Left lung (tissue), 10 donors: ENCODE results near the gene RSRP1. TPM values are rescaled to one million over a fixed set of nuclear protein-coding genes. Genes with fewer than 3 reads are reported as not detected.

ENCODE experiments used
- ATAC-seq: fragments of 200-7000 bp; cut with Tn5 transposase; one replicate; pipeline ENCODE4 v1.9.1; 2020; ENCODE audit warnings: moderate library complexity
- DNase-seq, 4 donors: peaks; one replicate each; pipeline ENCODE4 v3.0.0-alpha.2; 2013 to 2020
- H3K27ac ChIP-seq, 2 donors: fragments of 200-600 bp; sonication (generic) in 1 of 2; one replicate each; pipeline versions ENCODE4 v1.5.0 to v1.8.0; 2020 to 2021
- H3K27me3 ChIP-seq, 2 donors: fragments of 200-600 bp; sonication (generic) in 1 of 2; one replicate each; pipeline versions ENCODE4 v1.5.0 to v1.8.0; 2020 to 2021
- H3K36me3 ChIP-seq, 2 donors: fragments of 200-600 bp; sonication (generic) in 1 of 2; one replicate each; pipeline versions ENCODE4 v1.5.0 to v1.8.0; 2020 to 2021
- H3K4me1 ChIP-seq, 2 donors: fragments of 200-600 bp; one replicate each; pipeline ENCODE4 v1.8.0; 2021
- H3K4me3 ChIP-seq, 2 donors: fragments of 200-600 bp; sonication (generic) in 1 of 2; one replicate each; pipeline versions ENCODE4 v1.5.0 to v1.8.0; 2020 to 2021; ENCODE audit warnings: mild to moderate bottlenecking in 1 of 2
- H3K9me3 ChIP-seq, 2 donors: fragments of 200-600 bp; sonication (generic) in 1 of 2; one replicate each; pipeline versions ENCODE4 v1.5.0 to v1.8.0; 2020 to 2021
- intact Hi-C, 2 donors: fragments of 100-400 bp; cut with DNase I; formaldehyde crosslinking; loops; one replicate each; pipeline versions ENCODE4 v1.11.2 to v1.14.2; 2022
- polyA plus RNA-seq, 6 donors: library from polyadenylated mRNA; unstranded; fragments of 120-200 nt; gene quantifications; one replicate each; pipeline ENCODE4 v1.2.1, GENCODE V29; 2013; ENCODE audit not compliant: insufficient read length in 6 of 6
- total RNA-seq, 2 donors: library from RNA; stranded (reverse); fragmentation: NEBNext Ultra II Directional; extraction: Animal tissue kit (Norgen Biotek cat#: 25700); gene quantifications; one replicate each; pipeline ENCODE4 v1.2.1, GENCODE V29; 2021
- TF ChIP-seq, protein P1 (sequence below), 2 donors: fragments of 200-600 bp; sonication (generic) in 1 of 2; IDR thresholded peaks; one replicate each; pipeline versions ENCODE4 v1.5.0 to v1.8.0; 2021; ENCODE audit warnings: antibody characterized with exemption in 2 of 2
- donor health status: DM: no; HTN: yes; CAD: no.
- donor health status: DM: no; HTN: no; CAD: no.

The RSRP1 gene
- total and polyA plus RNA-seq, 8 donors: 113 to 230 (median 203) TPM

GRCh38 chr1:25223471-25223870 is 23.8 kb downstream of the RSRP1 start:
- Histone ChIP-seq H3K27me3 (no peaks in the 10 kb centered on the region), H3K4me1 (no peaks in the 10 kb centered on the region), H3K27ac (no peak overlapping the region), H3K36me3 (peaks cover 3 to 89% of the 10 kb centered on the region in 2 donors), H3K4me3 (no peak overlapping the region), H3K9me3 (no peaks in the 10 kb centered on the region)
- TF ChIP-seq, protein P1, sequence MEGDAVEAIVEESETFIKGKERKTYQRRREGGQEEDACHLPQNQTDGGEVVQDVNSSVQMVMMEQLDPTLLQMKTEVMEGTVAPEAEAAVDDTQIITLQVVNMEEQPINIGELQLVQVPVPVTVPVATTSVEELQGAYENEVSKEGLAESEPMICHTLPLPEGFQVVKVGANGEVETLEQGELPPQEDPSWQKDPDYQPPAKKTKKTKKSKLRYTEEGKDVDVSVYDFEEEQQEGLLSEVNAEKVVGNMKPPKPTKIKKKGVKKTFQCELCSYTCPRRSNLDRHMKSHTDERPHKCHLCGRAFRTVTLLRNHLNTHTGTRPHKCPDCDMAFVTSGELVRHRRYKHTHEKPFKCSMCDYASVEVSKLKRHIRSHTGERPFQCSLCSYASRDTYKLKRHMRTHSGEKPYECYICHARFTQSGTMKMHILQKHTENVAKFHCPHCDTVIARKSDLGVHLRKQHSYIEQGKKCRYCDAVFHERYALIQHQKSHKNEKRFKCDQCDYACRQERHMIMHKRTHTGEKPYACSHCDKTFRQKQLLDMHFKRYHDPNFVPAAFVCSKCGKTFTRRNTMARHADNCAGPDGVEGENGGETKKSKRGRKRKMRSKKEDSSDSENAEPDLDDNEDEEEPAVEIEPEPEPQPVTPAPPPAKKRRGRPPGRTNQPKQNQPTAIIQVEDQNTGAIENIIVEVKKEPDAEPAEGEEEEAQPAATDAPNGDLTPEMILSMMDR (IDR thresholded peaks at IDR 0.05): no peak
- ATAC-seq (no peak), DNase-seq (no peak)
- intact Hi-C loops: no loop called here

DNA sequence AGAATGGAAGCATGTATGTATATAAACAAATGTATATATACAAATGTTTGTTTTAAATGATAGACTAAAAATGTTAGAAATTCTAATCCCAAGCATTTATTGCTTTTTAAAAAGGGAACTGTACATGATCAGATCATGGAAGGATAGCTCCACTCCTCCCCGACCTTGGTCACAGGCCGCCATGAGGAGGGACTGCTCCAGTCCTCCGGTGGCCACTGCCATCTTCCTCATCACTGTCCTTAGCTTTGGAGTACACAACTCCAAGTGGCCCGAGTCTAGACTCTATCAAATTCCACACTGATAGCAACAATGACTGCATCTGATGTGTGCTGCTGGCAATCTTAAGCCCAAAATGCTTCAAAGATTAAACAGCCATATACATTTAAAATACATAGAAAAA is 24.6 kb downstream of the RSRP1 start:
- H3K4me1 ChIP-seq: no peaks in the 10 kb centered on the region
- TF ChIP-seq, protein P1 (IDR thresholded peaks at IDR 0.05): no peak
- H3K4me3 ChIP-seq: no peak overlapping the region
- H3K9me3 ChIP-seq: no peaks in the 10 kb centered on the region
- H3K27ac ChIP-seq: no peak overlapping the region
- H3K36me3 ChIP-seq: peaks cover 3 to 80% of the 10 kb centered on the region in 2 donors
- intact Hi-C loops: no loop called here
- ATAC-seq: no peak
- H3K27me3 ChIP-seq: no peaks in the 10 kb centered on the region
- no peak for DNase-seq

DNA sequence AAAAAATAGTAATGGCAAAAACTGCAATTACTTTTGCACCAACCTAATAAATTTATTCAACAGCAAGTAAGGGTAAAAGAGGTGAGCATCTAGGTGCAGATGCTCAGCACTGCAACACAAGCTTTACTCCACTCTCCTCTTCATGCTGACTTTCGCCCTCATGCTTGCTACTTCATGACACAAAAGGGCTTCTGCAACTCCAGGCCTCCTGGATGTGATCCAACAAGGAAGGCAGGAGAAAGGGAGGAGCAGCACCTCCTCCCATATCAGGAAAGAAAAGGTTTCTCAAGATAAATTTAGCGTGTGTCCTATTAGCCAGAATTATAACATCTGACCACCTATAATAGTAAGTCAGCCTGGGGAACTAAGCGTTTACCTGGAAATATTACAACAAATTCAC is 26.6 kb downstream of the RSRP1 start:
- Histone ChIP-seq H3K9me3 (no peaks in the 10 kb centered on the region), H3K4me3 (no peak overlapping the region), H3K36me3 (peaks cover 3 to 61% of the 10 kb centered on the region in 2 donors), H3K4me1 (no peaks in the 10 kb centered on the region), H3K27me3 (no peaks in the 10 kb centered on the region), H3K27ac (no peak overlapping the region)
- ATAC-seq (no peak), DNase-seq (no peak)
- intact Hi-C loops: no loop called here
- TF ChIP-seq, protein P1 (IDR thresholded peaks at IDR 0.05): no peak

DNA sequence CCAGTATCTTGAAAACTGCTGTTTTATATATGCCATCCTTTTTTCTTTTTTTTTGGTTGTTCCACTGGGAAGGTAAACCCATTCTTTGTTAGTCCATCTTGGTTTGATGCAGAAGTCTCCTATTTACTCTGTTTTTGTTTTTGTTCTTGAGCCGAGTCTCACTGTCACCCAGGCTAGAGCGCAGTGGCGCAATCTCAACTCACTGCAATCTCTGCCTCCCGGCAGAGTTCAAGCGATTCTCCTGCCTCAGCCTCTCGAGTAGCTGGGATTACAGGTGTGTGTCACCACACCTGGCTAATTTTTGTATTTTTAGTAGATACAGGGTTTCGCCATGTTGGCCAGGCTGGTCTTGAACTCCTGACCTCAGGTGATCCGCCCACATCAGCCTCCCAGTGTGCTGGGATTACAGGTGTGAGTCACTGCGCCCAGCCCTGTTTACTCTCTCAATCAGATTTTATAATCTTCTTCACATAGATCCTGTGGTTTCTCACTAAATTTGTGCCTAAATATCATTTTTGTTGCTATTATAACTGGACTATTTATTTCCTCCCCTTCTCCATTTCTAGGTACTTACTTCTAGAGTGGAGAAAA is 27.5 kb downstream of the RSRP1 start:
- ATAC-seq: no peak
- no peak overlapping the region for H3K4me3 ChIP-seq
- H3K36me3 ChIP-seq: peaks cover 3 to 52% of the 10 kb centered on the region in 2 donors
- intact Hi-C loops: no loop called here
- H3K4me1 ChIP-seq: no peaks in the 10 kb centered on the region
- H3K27me3 ChIP-seq: no peaks in the 10 kb centered on the region
- no peaks in the 10 kb centered on the region for H3K9me3 ChIP-seq
- no peak for DNase-seq
- TF ChIP-seq, protein P1 (IDR thresholded peaks at IDR 0.05): no peak
- H3K27ac ChIP-seq: no peak overlapping the region

- peaks cover 2 to 31% of the 10 kb centered on the region in 2 donors for H3K36me3 ChIP-seq
- no peaks in the 10 kb centered on the region for H3K9me3 ChIP-seq
- no peak overlapping the region for H3K4me3 ChIP-seq
- H3K27ac ChIP-seq: no peak overlapping the region
- no peak for ATAC-seq
- intact Hi-C loops: no loop called here
- no peak for DNase-seq
- H3K27me3 ChIP-seq: no peaks in the 10 kb centered on the region
- no peaks in the 10 kb centered on the region for H3K4me1 ChIP-seq
- TF ChIP-seq, protein P1 (IDR thresholded peaks at IDR 0.05): no peak
These were observed 29.5 kb downstream of the RSRP1 start for GRCh38 chr1:25217598-25218232.
